CD4-positive, alpha-beta memory T cell (primary cell): ENCODE data around the gene OTUD7B. TPM values are rescaled to one million over a fixed set of nuclear protein-coding genes. Genes with fewer than 3 reads are reported as not detected.
A peak's percentile ranks its signal among the peaks of the same experiment; 100 is the strongest.
"Not testable (repeated sequence)": the region's sequence is repeated elsewhere in the genome, so short reads cannot be mapped to it uniquely, and the experiment has no call there.

ENCODE experiments used
- CTCF ChIA-PET: fragments of 350-600 bp; sonication (Branson Sonifier 250); formaldehyde crosslinking; loops from one replicate; lab custom pipeline; 2021; ENCODE audit warnings: inconsistent platforms; ENCODE audit not compliant: partially characterized antibody; lab: Charles Lee
- POLR2A ChIA-PET: fragments of 350-600 bp; sonication (Branson Sonifier 250); formaldehyde crosslinking; loops from one replicate; lab custom pipeline; 2021; ENCODE audit not compliant: partially characterized antibody; lab: Charles Lee
- DNase-seq, 5 donors: peaks; one replicate each; pipeline versions ENCODE4 v3.0.0 to v3.0.0-alpha.2; 2020 to 2022; ENCODE audit warnings: mixed read lengths in 1 of 5
- H3K27ac ChIP-seq: one replicate; pipeline ENCODE4 v1.7.0; 2013; ENCODE audit warnings: low read depth, low read length
- H3K27me3 ChIP-seq: 2 replicates; pipeline ENCODE4 v1.7.0; 2013; ENCODE audit warnings: mild to moderate bottlenecking, low read length, moderate library complexity; ENCODE audit not compliant: insufficient read depth
- H3K36me3 ChIP-seq: 2 replicates; pipeline ENCODE4 v1.7.0; 2013; ENCODE audit warnings: mild to moderate bottlenecking, low read length, moderate library complexity; ENCODE audit not compliant: insufficient read depth
- H3K4me1 ChIP-seq: 2 replicates; pipeline ENCODE4 v1.7.0; 2013; ENCODE audit warnings: mild to moderate bottlenecking, low read length, moderate library complexity; ENCODE audit not compliant: insufficient read depth
- H3K4me3 ChIP-seq, 2 donors: one replicate each; pipeline ENCODE4 v1.7.0; 2013; ENCODE audit warnings: low read length in 2 of 2, mild to moderate bottlenecking in 1 of 2
- H3K9me3 ChIP-seq, 2 donors: one replicate each; pipeline ENCODE4 v1.7.0; 2013; ENCODE audit warnings: low read length in 2 of 2, control low read depth in 1 of 2; ENCODE audit not compliant: control insufficient read depth in 1 of 2
- H3K27ac Mint-ChIP-seq, 7 donors: one replicate each; pipeline ENCODE4 v1.8.0; 2020 to 2021; ENCODE audit warnings: mixed read lengths in 7 of 7, mild to moderate bottlenecking in 6 of 7, inconsistent platforms in 3 of 7, moderate library complexity in 3 of 7
- H3K27me3 Mint-ChIP-seq, 2 donors: one replicate each; pipeline ENCODE4 v1.8.0; 2020 to 2021; ENCODE audit warnings: mixed read lengths in 2 of 2
- H3K36me3 Mint-ChIP-seq, 2 donors: one replicate each; pipeline ENCODE4 v1.8.0; 2020 to 2021; ENCODE audit warnings: mixed read lengths in 2 of 2, inconsistent platforms in 1 of 2, mild to moderate bottlenecking in 1 of 2
- H3K4me1 Mint-ChIP-seq, 4 donors: one replicate each; pipeline ENCODE4 v1.8.0; 2020 to 2021; ENCODE audit warnings: mixed read lengths in 4 of 4, mild to moderate bottlenecking in 1 of 4
- H3K4me3 Mint-ChIP-seq, 8 donors: one replicate each; pipeline ENCODE4 v1.8.0; 2020 to 2021; ENCODE audit warnings: mixed read lengths in 8 of 8, mild to moderate bottlenecking in 7 of 8, moderate library complexity in 6 of 8, inconsistent platforms in 3 of 8
- H3K9me3 Mint-ChIP-seq, 8 donors: one replicate each; pipeline ENCODE4 v1.8.0; 2020 to 2021; ENCODE audit warnings: mixed read lengths in 8 of 8, mild to moderate bottlenecking in 5 of 8, inconsistent platforms in 3 of 8, moderate library complexity in 1 of 8
- intact Hi-C: fragments of 100-400 bp; cut with micrococcal nuclease; formaldehyde crosslinking; loops from one replicate; pipeline ENCODE4 v1.15.1; 2023
- polyA plus RNA-seq, 2 donors: library from polyadenylated mRNA; unstranded; fragments of 300-500 nt; fragmentation: Illumina TruSeq; gene quantifications; one replicate each; pipeline ENCODE4 v1.2.3, GENCODE V29; 2021
- total RNA-seq, 2 experiments: library from RNA; stranded (reverse); gene quantifications; one replicate each; pipeline ENCODE4 v1.2.3, GENCODE V29; 2021

Gene OTUD7B
- total and polyA plus RNA-seq, 4 experiments from 2014 or later, result 0.27 to 17.6 (median 9.0) TPM

DNA sequence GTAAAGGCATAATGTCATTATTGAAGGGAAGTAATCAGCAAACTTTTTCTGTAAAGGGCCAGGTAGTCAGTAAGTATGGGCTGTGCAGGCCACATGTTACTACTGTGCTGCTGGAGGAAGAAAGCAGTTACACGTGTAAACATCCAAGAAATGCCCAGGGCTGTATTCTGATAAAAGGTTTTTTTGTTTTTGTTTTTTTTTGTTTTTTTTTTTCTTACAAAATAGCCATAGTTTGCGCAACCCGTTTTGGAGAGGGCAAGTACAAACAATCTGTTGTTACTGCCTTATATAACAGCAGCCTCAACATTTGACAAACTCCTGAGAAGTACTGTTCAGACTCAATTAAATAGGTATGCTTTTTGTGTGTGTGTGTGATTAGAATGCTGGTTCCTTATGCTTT is 47.2 kb downstream of the OTUD7B start:
- ChIA-PET POLR2A (interaction anchor here (1.3 to 1.4 kb wide), 2 partner anchors 76 to 186 kb away, joined by 3 to 4 read pairs; partner anchors contain the start of gene PLEKHO1), CTCF (interaction anchor here (1.2 to 3.2 kb wide), 9 partner anchors 27 to 224 kb away, joined by 3 to 80 read pairs (median 4); no protein-coding TSS in a partner anchor)
- Histone ChIP-seq H3K4me1 (peaks cover 16% of the 10 kb centered on the region), H3K27ac (no peak overlapping the region), H3K9me3 (no peaks in the 10 kb centered on the region), H3K27me3 (no peaks in the 10 kb centered on the region), H3K4me3 (no peak overlapping the region), H3K36me3 (peaks cover 18% of the 10 kb centered on the region)
- H3K27me3 Mint-ChIP-seq, result no peaks in the 10 kb centered on the region
- H3K27ac Mint-ChIP-seq, result peak overlapping the region in 2 of 7 donors; percentile 55 to 57
- peaks cover 10 to 23% (median 16%) of the 10 kb centered on the region in 4 donors for H3K4me1 Mint-ChIP-seq
- H3K9me3 Mint-ChIP-seq, result no peaks in the 10 kb centered on the region
- H3K36me3 Mint-ChIP-seq, result peaks cover 23 to 40% of the 10 kb centered on the region in 2 donors
- intact Hi-C loops, result no loop called here
- no peak overlapping the region for H3K4me3 Mint-ChIP-seq
- no peak for DNase-seq

DNA sequence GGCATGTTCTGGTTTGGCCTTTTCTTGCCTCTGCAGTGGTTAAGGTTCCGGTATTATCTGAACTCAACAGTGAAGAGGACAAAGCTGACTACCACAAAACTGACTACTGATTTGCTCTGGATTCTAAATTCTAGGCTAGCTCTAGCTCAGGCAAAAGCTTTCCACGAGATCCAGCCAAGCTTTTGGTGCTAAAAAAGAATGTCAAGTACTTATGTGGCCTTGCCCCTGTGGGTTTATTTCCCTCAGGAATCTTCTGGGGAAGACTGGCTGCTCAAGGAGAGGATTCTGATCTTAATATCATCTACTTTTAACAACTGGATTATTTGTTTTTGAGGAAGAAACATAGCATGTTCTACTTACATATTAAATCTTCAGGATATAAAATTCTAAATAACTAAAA is 47.8 kb downstream of the OTUD7B start:
- Mint-ChIP-seq H3K9me3 (no peaks in the 10 kb centered on the region), H3K27me3 (no peaks in the 10 kb centered on the region), H3K36me3 (peaks cover 26 to 40% of the 10 kb centered on the region in 2 donors), H3K27ac (peak overlapping the region in 5 of 7 donors; percentile 11 to 65 (median 57)), H3K4me1 (peaks cover 10 to 23% (median 16%) of the 10 kb centered on the region in 4 donors), H3K4me3 (no peak overlapping the region)
- Histone ChIP-seq H3K9me3 (no peaks in the 10 kb centered on the region), H3K4me3 (no peak overlapping the region), H3K27ac (no peak overlapping the region), H3K4me1 (peaks cover 16% of the 10 kb centered on the region), H3K36me3 (peaks cover 18% of the 10 kb centered on the region), H3K27me3 (no peaks in the 10 kb centered on the region)
- no peak for DNase-seq
- ChIA-PET POLR2A (interaction anchor here (0.8 to 2.1 kb wide), 7 partner anchors 20 to 225 kb away, joined by 3 to 18 read pairs (median 3); partner anchors contain the start of gene PLEKHO1), CTCF (interaction anchor here (0.7 to 3.2 kb wide), 31 partner anchors 9 to 248 kb away, joined by 3 to 80 read pairs (median 4); partner anchors contain the start of genes SF3B4 and VPS45)
- intact Hi-C loops, result loop anchor here (1.0 kb wide), 4 partner anchors 88 to 225 kb away; partner anchors contain the start of gene VPS45

DNA sequence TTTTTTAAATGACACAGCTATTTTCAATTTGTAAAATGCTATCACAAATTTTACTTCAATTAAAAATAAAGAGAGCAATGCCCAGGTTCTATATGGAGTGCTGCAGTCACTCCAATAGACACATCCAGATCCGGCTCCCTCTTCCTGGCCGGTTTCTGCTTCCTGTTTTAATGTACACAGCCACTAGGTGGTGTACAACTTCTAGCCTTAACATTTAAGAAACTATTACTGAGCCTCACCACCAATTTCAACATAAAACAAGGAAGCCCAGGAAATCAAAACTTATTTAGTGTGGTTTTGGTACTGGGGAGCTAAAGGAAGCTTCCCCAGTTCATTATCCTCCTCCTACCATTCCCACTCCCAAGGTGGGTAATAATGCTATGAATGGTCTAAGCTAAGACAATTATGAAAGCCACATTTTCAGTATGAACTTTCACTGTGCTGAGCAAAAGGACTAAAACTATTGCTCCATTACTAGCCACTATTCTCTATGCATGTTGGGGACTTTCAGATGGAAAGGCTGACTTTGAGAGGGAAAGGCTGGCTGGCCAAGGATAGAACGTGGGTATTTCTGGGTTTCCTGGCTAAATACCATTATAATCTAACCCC is 48.4 kb downstream of the OTUD7B start:
- H3K4me1 Mint-ChIP-seq, result peaks cover 10 to 23% (median 16%) of the 10 kb centered on the region in 4 donors
- intact Hi-C loops, result loop anchor here (1.0 kb wide), 4 partner anchors 88 to 225 kb away; partner anchors contain the start of gene VPS45
- H3K36me3 ChIP-seq, result peaks cover 18% of the 10 kb centered on the region
- H3K27ac Mint-ChIP-seq, result peak overlapping the region in 3 of 7 donors; percentile 22 to 65 (median 64)
- no peak overlapping the region for H3K4me3 ChIP-seq
- POLR2A ChIA-PET, result interaction anchor here (0.6 to 2.1 kb wide), 8 partner anchors 19 to 225 kb away, joined by 3 to 18 read pairs (median 3); partner anchors contain the start of gene PLEKHO1
- CTCF ChIA-PET, result interaction anchor here (0.7 to 3.2 kb wide), 34 partner anchors 10 to 248 kb away, joined by 3 to 80 read pairs (median 4); partner anchors contain the start of genes SF3B4 and VPS45
- H3K27ac ChIP-seq, result no peak overlapping the region
- no peaks in the 10 kb centered on the region for H3K9me3 ChIP-seq
- peaks cover 16% of the 10 kb centered on the region for H3K4me1 ChIP-seq
- DNase-seq, result peak in 4 of 5 donors; percentile 57 to 63 (median 59)
- no peaks in the 10 kb centered on the region for H3K27me3 Mint-ChIP-seq
- H3K27me3 ChIP-seq, result no peaks in the 10 kb centered on the region
- H3K4me3 Mint-ChIP-seq, result peak overlapping the region in 1 of 8 donors; percentile 20
- H3K36me3 Mint-ChIP-seq, result peaks cover 26 to 38% of the 10 kb centered on the region in 2 donors
- H3K9me3 Mint-ChIP-seq, result no peaks in the 10 kb centered on the region

DNA sequence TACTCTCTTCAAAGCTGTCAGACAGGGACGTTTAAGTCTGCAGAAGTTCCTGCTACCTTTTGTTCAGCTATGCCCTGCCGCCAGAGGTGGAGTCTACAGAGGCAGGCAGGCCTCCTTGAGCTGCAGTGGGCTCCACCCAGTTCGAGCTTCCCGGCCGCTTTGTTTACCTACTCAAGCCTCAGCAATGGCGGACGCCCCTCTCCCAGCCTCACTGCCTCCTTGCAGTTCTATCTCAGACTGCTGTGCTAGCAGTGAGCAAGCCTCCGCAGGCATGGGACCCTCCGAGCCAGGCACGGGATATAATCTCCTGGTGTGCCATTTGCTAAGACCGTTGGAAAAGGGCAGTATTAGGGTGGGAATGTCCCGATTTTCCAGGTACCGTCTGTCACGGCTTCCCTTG is 53.0 kb downstream of the OTUD7B start:
- H3K27ac ChIP-seq, H3K4me3 Mint-ChIP-seq, H3K4me1 ChIP-seq, H3K4me3 ChIP-seq, H3K27ac Mint-ChIP-seq, POLR2A ChIA-PET, DNase-seq, intact Hi-C loops, H3K36me3 ChIP-seq, H3K27me3 Mint-ChIP-seq, H3K9me3 Mint-ChIP-seq, H3K9me3 ChIP-seq, H3K27me3 ChIP-seq: not testable (repeated sequence)
- peaks cover 13 to 15% of the 10 kb centered on the region in 2 donors for H3K36me3 Mint-ChIP-seq
- H3K4me1 Mint-ChIP-seq, result peaks cover 5 to 14% (median 9%) of the 10 kb centered on the region in 4 donors
- CTCF ChIA-PET, result interaction anchor here (1.0 kb wide), 1 partner anchor 111 kb away, joined by 3 read pairs; the partner anchor contains the start of gene VPS45

DNA sequence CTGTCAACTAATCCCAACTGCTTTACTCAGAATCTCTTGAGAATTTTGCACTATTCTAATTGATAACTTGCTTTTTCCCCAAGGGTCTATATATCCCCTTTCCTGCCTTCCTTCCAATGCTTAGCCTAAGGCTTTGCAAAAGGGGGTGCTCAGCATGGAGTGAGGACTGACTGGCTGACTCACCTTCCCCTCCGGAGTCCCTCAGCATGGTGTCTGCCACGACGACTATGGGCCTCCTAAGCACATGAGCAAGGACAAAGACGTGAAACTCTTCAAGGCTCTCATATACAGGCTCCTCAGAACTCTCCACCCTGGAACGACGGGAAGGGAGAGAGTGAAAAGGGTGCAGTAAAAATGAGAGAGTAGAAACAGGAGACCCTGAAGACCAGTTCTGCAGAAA is 60.6 kb downstream of the OTUD7B start:
- DNase-seq, result no peak
- Mint-ChIP-seq H3K27me3 (no peaks in the 10 kb centered on the region), H3K4me3 (no peak overlapping the region), H3K36me3 (peaks cover 25 to 31% of the 10 kb centered on the region in 2 donors), H3K9me3 (no peaks in the 10 kb centered on the region), H3K27ac (peak overlapping the region in 1 of 7 donors; percentile 28), H3K4me1 (no peaks in the 10 kb centered on the region)
- POLR2A ChIA-PET, result no interaction called here
- H3K27ac ChIP-seq, result no peak overlapping the region
- H3K9me3 ChIP-seq, result no peaks in the 10 kb centered on the region
- no peaks in the 10 kb centered on the region for H3K36me3 ChIP-seq
- intact Hi-C loops, result no loop called here
- H3K27me3 ChIP-seq, result no peaks in the 10 kb centered on the region
- H3K4me3 ChIP-seq, result no peak overlapping the region
- H3K4me1 ChIP-seq, result no peaks in the 10 kb centered on the region
- CTCF ChIA-PET, result interaction anchor here (1.0 kb wide), 1 partner anchor 12 kb away, joined by 4 read pairs; no protein-coding TSS in a partner anchor

DNA sequence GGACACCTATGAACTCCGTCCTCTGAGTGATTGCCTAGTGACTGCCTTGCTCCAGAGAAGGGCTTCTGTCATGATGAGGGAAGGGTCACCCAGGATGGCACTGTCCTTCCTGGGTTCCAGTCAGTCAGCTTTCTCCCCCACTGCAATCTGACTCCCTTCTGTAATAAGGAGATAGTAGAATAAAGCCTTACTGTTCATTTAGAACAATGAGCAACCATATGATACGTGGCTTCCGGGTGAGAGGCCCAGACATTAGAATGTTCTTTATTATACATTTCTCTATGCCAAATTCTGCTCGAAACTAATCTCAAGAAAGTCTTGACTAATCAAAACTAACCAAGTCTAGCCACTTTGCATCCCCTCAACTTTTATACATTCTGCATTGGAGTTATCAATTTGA is 65.3 kb downstream of the OTUD7B start:
- POLR2A ChIA-PET, result interaction anchor here (1.2 kb wide), 1 partner anchor 58 kb away, joined by 4 read pairs; a partner anchor contains a TSS
- peaks cover 31 to 39% of the 10 kb centered on the region in 2 donors for H3K36me3 Mint-ChIP-seq
- DNase-seq, result no peak
- H3K9me3 ChIP-seq, result no peaks in the 10 kb centered on the region
- peaks cover 0 to 11% (median under 1%) of the 10 kb centered on the region in 4 donors for H3K4me1 Mint-ChIP-seq
- H3K27ac ChIP-seq, result no peak overlapping the region
- H3K4me1 ChIP-seq, result no peaks in the 10 kb centered on the region
- no peaks in the 10 kb centered on the region for H3K27me3 ChIP-seq
- intact Hi-C loops, result no loop called here
- H3K4me3 ChIP-seq, result no peak overlapping the region
- no peak overlapping the region for H3K27ac Mint-ChIP-seq
- no peaks in the 10 kb centered on the region for H3K36me3 ChIP-seq
- no peaks in the 10 kb centered on the region for H3K9me3 Mint-ChIP-seq
- no peaks in the 10 kb centered on the region for H3K27me3 Mint-ChIP-seq
- no peak overlapping the region for H3K4me3 Mint-ChIP-seq
- CTCF ChIA-PET, result interaction anchor here (1.6 kb wide), 1 partner anchor 17 kb away, joined by 3 read pairs; no protein-coding TSS in a partner anchor

DNA sequence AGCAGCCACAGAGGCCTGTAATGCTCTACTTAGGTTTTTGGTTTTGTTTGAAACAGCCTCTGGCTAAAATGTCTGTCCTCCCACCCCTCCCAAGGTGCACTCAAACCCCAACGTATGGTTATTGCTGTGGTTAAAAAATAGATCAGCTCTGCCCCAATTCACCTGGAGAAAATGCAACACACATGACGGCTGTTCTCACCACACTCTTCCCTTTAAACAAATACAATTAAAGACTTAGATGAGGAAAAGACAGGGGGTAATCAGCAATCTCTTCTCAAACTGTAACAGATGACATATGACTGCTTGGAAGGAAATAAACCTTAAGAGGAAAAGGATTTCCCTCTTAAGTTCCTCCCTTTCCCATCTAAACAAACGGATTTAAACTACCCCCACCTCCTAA is 67.6 kb downstream of the OTUD7B start:
- intact Hi-C loops, result no loop called here
- Histone ChIP-seq H3K4me3 (no peak overlapping the region), H3K9me3 (no peaks in the 10 kb centered on the region), H3K27ac (no peak overlapping the region), H3K4me1 (peaks cover 10% of the 10 kb centered on the region), H3K36me3 (no peaks in the 10 kb centered on the region), H3K27me3 (no peaks in the 10 kb centered on the region)
- H3K27ac Mint-ChIP-seq, result peak overlapping the region in 6 of 7 donors; percentile 3 to 58 (median 42)
- H3K9me3 Mint-ChIP-seq, result no peaks in the 10 kb centered on the region
- ChIA-PET CTCF (interaction anchor here (1.0 kb wide), 1 partner anchor 130 kb away, joined by 3 read pairs; no protein-coding TSS in a partner anchor), POLR2A (interaction anchor here (1.2 kb wide), 1 partner anchor 19 kb away, joined by 3 read pairs; no protein-coding TSS in a partner anchor)
- no peak for DNase-seq
- no peaks in the 10 kb centered on the region for H3K27me3 Mint-ChIP-seq
- peaks cover 24 to 27% of the 10 kb centered on the region in 2 donors for H3K36me3 Mint-ChIP-seq
- H3K4me3 Mint-ChIP-seq, result no peak overlapping the region
- peaks cover 8 to 23% (median 10%) of the 10 kb centered on the region in 4 donors for H3K4me1 Mint-ChIP-seq
